WTC11 (cell line): Measurements from ENCODE around the gene NACC2. TPM values are rescaled to one million over a fixed set of nuclear protein-coding genes. Genes with fewer than 3 reads are reported as not detected.
"Not testable (repeated sequence)": the region's sequence is repeated elsewhere in the genome, so short reads cannot be mapped to it uniquely, and the experiment has no call there.

ENCODE experiments used
- ATAC-seq: fragments of 200-7000 bp; cut with Tn5 transposase; 2 replicates; pipeline ENCODE4 v1.10.0; 2021; ENCODE audit warnings: mild to moderate bottlenecking, moderate library complexity
- CTCF ChIA-PET: fragments of 300-600 bp; sonication (Branson Sonifier 250); formaldehyde crosslinking; loops from one replicate; lab custom pipeline; 2021; ENCODE audit warnings: antibody characterized with exemption; lab: Charles Lee
- POLR2A ChIA-PET: fragments of 350-600 bp; sonication (Branson Sonifier 250); formaldehyde crosslinking; loops from one replicate; lab custom pipeline; 2021; ENCODE audit warnings: antibody characterized with exemption; lab: Charles Lee
- DNase-seq: peaks from one replicate; pipeline ENCODE4 v3.0.0; 2021; ENCODE audit warnings: low spot score
- H3K27ac Mint-ChIP-seq: 2 replicates; pipeline ENCODE4 v1.8.0; 2021; ENCODE audit warnings: mixed read lengths
- H3K27me3 Mint-ChIP-seq: 2 replicates; pipeline ENCODE4 v1.8.0; 2021; ENCODE audit warnings: low read depth, mild to moderate bottlenecking, moderate library complexity, mixed read lengths
- H3K36me3 Mint-ChIP-seq: 2 replicates; pipeline ENCODE4 v1.8.0; 2021; ENCODE audit warnings: mixed read lengths
- H3K4me1 Mint-ChIP-seq: 2 replicates; pipeline ENCODE4 v1.8.0; 2022; ENCODE audit warnings: mixed read lengths
- H3K4me3 Mint-ChIP-seq: 2 replicates; pipeline ENCODE4 v1.8.0; 2021; ENCODE audit warnings: mild to moderate bottlenecking, moderate library complexity, mixed read lengths
- H3K9me3 Mint-ChIP-seq: 2 replicates; pipeline ENCODE4 v1.8.0; 2021; ENCODE audit warnings: mixed read lengths
- ESRRA ChIP-seq: sonication (generic); formaldehyde crosslinking; IDR thresholded peaks from 2 replicates; pipeline ENCODE4 v1.8.1; 2022; ENCODE audit warnings: mild to moderate bottlenecking, missing genetic modification reagents, borderline replicate concordance
- FOXJ3 ChIP-seq: sonication (generic); formaldehyde crosslinking; IDR thresholded peaks from 2 replicates; pipeline ENCODE4 v1.9.0; 2021; ENCODE audit warnings: missing genetic modification reagents, mild to moderate bottlenecking, borderline replicate concordance
- NR1H2 ChIP-seq: sonication (generic); formaldehyde crosslinking; IDR thresholded peaks from 2 replicates; pipeline ENCODE4 v1.9.0; 2021; ENCODE audit warnings: mild to moderate bottlenecking, moderate library complexity, missing genetic modification reagents
- TCF7 ChIP-seq: sonication (generic); formaldehyde crosslinking; IDR thresholded peaks from 2 replicates; pipeline ENCODE4 v1.8.0; 2022; ENCODE audit warnings: mild to moderate bottlenecking, low read depth, missing genetic modification reagents, moderate library complexity
- TP53 ChIP-seq: sonication (generic); formaldehyde crosslinking; IDR thresholded peaks from 2 replicates; pipeline ENCODE4 v1.8.1; 2023; ENCODE audit warnings: mild to moderate bottlenecking, missing genetic modification reagents
- ZNF317 ChIP-seq: sonication (generic); formaldehyde crosslinking; IDR thresholded peaks from 2 replicates; pipeline ENCODE4 v1.8.1; 2023; ENCODE audit warnings: low read depth, mild to moderate bottlenecking, moderate library complexity, missing genetic modification reagents, borderline replicate concordance
- total RNA-seq: library from RNA; stranded (reverse); gene quantifications from 3 replicates; pipeline ENCODE4 v1.2.3, GENCODE V29; 2021
- TF ChIP-seq, protein P1 (sequence below): sonication (generic); formaldehyde crosslinking; IDR thresholded peaks from 2 replicates; pipeline ENCODE4 v1.8.1; 2023; ENCODE audit warnings: mild to moderate bottlenecking, missing genetic modification reagents
- TF ChIP-seq, protein P2 (sequence below): sonication (generic); formaldehyde crosslinking; IDR thresholded peaks from 2 replicates; pipeline ENCODE4 v1.8.0; 2023; ENCODE audit warnings: missing genetic modification reagents
- TF ChIP-seq, protein P3 (sequence below): sonication (generic); formaldehyde crosslinking; IDR thresholded peaks from 2 replicates; pipeline ENCODE4 v1.8.1; 2022; ENCODE audit warnings: low read depth, mild to moderate bottlenecking, moderate library complexity, missing genetic modification reagents, borderline replicate concordance
- TF ChIP-seq, protein P4 (sequence below): sonication (generic); formaldehyde crosslinking; conservative IDR thresholded peaks from 2 replicates; pipeline ENCODE4 v1.8.1; 2022; ENCODE audit warnings: mild to moderate bottlenecking, missing genetic modification reagents
- TF ChIP-seq, protein P5 (sequence below): fragments of 250-450 bp; sonication (Bioruptor Pico); IDR thresholded peaks from 2 replicates; pipeline ENCODE4 v1.9.0; 2021; ENCODE audit warnings: moderate library complexity, mild to moderate bottlenecking, inconsistent platforms, borderline replicate concordance
- TF ChIP-seq, protein P6 (sequence below): sonication (generic); formaldehyde crosslinking; IDR thresholded peaks from 2 replicates; pipeline ENCODE4 v1.8.1; 2023; ENCODE audit warnings: mild to moderate bottlenecking, missing genetic modification reagents, borderline replicate concordance
- TF ChIP-seq, protein P7 (sequence below): fragments of 250-450 bp; sonication (Bioruptor Pico); IDR thresholded peaks from 2 replicates; pipeline ENCODE4 v1.9.0; 2021; ENCODE audit warnings: mild to moderate bottlenecking

The NACC2 gene
- total RNA-seq, 1 experiment from 2014 or later: 17.1 TPM

DNA sequence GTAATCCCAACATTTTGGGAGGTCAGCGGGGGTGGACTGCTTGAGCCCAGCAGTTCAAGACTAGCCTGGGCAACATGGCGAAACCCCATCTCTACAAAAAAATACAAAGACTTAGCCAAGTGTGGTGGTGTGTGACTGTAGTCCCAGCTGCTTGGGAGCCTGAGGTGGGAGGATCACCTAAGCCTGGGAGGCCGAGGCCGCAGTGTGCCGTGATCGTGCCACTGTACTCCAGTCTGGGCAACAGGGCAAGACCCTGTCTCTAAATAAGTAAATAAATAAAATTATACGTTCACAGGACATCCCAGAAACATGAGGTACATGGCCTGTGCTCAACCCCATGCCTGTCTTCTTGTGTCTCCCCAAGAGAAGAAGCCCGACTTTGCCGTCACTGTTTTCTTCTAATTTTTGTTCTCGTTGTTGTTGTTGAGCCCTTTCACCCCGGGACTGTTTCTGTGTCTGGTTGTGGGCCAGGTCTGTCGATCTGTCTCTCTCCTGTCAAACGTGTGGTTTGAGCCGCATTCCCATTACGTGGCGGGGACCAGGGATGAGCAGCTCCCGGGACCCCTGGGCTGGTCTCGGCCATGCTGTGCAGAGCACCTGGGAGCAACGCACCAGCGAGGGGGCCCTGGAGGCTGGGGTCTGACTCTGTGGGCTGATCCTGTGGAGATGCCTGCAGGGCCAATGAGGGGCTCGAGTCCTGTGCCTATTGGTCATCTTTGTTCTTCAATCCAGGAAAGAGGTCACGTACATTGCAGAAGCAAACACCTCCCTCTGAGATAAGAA, 32.2 kb downstream of the NACC2 start:
- peaks cover 4% of the 10 kb centered on the region for H3K36me3 Mint-ChIP-seq
- H3K27me3 Mint-ChIP-seq: no peaks in the 10 kb centered on the region
- ChIA-PET CTCF (no interaction called here), POLR2A (no interaction called here)
- H3K4me3 Mint-ChIP-seq: no peak overlapping the region
- H3K9me3 Mint-ChIP-seq: peaks cover 2% of the 10 kb centered on the region
- DNase-seq: peak; percentile 5
- TF ChIP-seq, protein P1, sequence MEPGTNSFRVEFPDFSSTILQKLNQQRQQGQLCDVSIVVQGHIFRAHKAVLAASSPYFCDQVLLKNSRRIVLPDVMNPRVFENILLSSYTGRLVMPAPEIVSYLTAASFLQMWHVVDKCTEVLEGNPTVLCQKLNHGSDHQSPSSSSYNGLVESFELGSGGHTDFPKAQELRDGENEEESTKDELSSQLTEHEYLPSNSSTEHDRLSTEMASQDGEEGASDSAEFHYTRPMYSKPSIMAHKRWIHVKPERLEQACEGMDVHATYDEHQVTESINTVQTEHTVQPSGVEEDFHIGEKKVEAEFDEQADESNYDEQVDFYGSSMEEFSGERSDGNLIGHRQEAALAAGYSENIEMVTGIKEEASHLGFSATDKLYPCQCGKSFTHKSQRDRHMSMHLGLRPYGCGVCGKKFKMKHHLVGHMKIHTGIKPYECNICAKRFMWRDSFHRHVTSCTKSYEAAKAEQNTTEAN (CRISPR knock-in tag): no peak
- no peak for TF ChIP-seq NR1H2 (CRISPR knock-in tag)
- TF ChIP-seq, protein P2, sequence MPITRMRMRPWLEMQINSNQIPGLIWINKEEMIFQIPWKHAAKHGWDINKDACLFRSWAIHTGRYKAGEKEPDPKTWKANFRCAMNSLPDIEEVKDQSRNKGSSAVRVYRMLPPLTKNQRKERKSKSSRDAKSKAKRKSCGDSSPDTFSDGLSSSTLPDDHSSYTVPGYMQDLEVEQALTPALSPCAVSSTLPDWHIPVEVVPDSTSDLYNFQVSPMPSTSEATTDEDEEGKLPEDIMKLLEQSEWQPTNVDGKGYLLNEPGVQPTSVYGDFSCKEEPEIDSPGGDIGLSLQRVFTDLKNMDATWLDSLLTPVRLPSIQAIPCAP (CRISPR knock-in tag): no peak
- no peak for TF ChIP-seq TCF7
- TF ChIP-seq, protein P3, sequence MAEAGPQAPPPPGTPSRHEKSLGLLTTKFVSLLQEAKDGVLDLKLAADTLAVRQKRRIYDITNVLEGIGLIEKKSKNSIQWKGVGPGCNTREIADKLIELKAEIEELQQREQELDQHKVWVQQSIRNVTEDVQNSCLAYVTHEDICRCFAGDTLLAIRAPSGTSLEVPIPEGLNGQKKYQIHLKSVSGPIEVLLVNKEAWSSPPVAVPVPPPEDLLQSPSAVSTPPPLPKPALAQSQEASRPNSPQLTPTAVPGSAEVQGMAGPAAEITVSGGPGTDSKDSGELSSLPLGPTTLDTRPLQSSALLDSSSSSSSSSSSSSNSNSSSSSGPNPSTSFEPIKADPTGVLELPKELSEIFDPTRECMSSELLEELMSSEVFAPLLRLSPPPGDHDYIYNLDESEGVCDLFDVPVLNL (CRISPR knock-in tag): no peak
- TF ChIP-seq, protein P4, sequence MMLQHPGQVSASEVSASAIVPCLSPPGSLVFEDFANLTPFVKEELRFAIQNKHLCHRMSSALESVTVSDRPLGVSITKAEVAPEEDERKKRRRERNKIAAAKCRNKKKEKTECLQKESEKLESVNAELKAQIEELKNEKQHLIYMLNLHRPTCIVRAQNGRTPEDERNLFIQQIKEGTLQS (CRISPR knock-in tag): no peak
- TF ChIP-seq, protein P5, sequence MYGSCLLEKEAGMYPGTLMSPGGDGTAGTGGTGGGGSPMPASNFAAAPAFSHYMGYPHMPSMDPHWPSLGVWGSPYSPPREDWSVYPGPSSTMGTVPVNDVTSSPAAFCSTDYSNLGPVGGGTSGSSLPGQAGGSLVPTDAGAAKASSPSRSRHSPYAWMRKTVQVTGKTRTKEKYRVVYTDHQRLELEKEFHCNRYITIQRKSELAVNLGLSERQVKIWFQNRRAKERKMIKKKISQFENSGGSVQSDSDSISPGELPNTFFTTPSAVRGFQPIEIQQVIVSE (CRISPR knock-in tag): no peak
- TF ChIP-seq, protein P6, sequence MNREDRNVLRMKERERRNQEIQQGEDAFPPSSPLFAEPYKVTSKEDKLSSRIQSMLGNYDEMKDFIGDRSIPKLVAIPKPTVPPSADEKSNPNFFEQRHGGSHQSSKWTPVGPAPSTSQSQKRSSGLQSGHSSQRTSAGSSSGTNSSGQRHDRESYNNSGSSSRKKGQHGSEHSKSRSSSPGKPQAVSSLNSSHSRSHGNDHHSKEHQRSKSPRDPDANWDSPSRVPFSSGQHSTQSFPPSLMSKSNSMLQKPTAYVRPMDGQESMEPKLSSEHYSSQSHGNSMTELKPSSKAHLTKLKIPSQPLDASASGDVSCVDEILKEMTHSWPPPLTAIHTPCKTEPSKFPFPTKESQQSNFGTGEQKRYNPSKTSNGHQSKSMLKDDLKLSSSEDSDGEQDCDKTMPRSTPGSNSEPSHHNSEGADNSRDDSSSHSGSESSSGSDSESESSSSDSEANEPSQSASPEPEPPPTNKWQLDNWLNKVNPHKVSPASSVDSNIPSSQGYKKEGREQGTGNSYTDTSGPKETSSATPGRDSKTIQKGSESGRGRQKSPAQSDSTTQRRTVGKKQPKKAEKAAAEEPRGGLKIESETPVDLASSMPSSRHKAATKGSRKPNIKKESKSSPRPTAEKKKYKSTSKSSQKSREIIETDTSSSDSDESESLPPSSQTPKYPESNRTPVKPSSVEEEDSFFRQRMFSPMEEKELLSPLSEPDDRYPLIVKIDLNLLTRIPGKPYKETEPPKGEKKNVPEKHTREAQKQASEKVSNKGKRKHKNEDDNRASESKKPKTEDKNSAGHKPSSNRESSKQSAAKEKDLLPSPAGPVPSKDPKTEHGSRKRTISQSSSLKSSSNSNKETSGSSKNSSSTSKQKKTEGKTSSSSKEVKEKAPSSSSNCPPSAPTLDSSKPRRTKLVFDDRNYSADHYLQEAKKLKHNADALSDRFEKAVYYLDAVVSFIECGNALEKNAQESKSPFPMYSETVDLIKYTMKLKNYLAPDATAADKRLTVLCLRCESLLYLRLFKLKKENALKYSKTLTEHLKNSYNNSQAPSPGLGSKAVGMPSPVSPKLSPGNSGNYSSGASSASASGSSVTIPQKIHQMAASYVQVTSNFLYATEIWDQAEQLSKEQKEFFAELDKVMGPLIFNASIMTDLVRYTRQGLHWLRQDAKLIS: no peak
- no peak for TF ChIP-seq TP53 (CRISPR knock-in tag)
- TF ChIP-seq, protein P7, sequence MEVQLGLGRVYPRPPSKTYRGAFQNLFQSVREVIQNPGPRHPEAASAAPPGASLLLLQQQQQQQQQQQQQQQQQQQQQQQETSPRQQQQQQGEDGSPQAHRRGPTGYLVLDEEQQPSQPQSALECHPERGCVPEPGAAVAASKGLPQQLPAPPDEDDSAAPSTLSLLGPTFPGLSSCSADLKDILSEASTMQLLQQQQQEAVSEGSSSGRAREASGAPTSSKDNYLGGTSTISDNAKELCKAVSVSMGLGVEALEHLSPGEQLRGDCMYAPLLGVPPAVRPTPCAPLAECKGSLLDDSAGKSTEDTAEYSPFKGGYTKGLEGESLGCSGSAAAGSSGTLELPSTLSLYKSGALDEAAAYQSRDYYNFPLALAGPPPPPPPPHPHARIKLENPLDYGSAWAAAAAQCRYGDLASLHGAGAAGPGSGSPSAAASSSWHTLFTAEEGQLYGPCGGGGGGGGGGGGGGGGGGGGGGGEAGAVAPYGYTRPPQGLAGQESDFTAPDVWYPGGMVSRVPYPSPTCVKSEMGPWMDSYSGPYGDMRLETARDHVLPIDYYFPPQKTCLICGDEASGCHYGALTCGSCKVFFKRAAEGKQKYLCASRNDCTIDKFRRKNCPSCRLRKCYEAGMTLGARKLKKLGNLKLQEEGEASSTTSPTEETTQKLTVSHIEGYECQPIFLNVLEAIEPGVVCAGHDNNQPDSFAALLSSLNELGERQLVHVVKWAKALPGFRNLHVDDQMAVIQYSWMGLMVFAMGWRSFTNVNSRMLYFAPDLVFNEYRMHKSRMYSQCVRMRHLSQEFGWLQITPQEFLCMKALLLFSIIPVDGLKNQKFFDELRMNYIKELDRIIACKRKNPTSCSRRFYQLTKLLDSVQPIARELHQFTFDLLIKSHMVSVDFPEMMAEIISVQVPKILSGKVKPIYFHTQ (CRISPR knock-in tag): no peak
- no peak for TF ChIP-seq FOXJ3 (CRISPR knock-in tag)
- no peak for TF ChIP-seq ZNF317
- TF ChIP-seq ESRRA (CRISPR knock-in tag): no peak
- peak overlapping the region; percentile 31 for H3K27ac Mint-ChIP-seq
- ATAC-seq: no peak
- H3K4me1 Mint-ChIP-seq: peaks cover 6% of the 10 kb centered on the region

DNA sequence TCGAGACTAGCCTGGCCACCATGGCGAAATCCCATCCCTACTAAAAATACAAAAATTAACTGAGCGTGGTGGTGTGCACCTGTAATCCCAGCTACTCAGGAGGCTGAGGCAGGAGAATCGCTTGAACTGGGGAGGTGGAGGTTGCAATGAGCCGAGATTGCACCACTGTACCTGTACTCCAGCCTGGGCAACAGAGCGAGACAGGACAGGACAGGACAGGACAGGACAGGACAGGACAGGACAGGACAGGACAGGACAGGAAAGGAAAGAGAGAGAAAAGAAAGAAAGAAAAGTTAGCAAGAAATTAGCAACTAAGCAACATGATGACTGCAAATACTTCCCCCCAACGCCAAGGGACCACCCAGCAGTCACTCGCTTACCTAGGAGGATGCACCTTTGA, 33.2 kb downstream of the NACC2 start:
- POLR2A ChIA-PET, H3K4me3 Mint-ChIP-seq, H3K27me3 Mint-ChIP-seq, H3K36me3 Mint-ChIP-seq, H3K9me3 Mint-ChIP-seq, ATAC-seq: not testable (repeated sequence)
- peak; percentile 4 for DNase-seq
- CTCF ChIA-PET: interaction anchor here (1.0 kb wide), 1 partner anchor 60 kb away, joined by 3 read pairs; no protein-coding TSS in a partner anchor
- H3K27ac Mint-ChIP-seq: peak overlapping the region; percentile 65
- H3K4me1 Mint-ChIP-seq: peaks cover 16% of the 10 kb centered on the region
